K562 (cell line): ENCODE data around the gene SRF. TPM values are rescaled to one million over a fixed set of nuclear protein-coding genes. Genes with fewer than 3 reads are reported as not detected.

Experiments used
- ATAC-seq: fragments of 200-7000 bp; cut with Tn5 transposase; 3 replicates; pipeline ENCODE4 v1.9.1; 2020; ENCODE audit warnings: moderate library complexity
- BruUV-seq: library from RNA; stranded (reverse); fragments of 400-500 nt; replicated peaks from 2 replicates; lab custom pipeline; 2021; lab: Mats Ljungman, UMichigan
- CTCF ChIA-PET: fragments of 300-600 bp; formaldehyde crosslinking; extraction: SDS; loops from one replicate; lab custom pipeline; 2021; ENCODE audit warnings: low intra/inter-chr PET ratio; lab: Yijun Ruan, JAX
- POLR2A ChIA-PET: fragments of 300-600, 350-650 bp; sonication (Branson Sonifier 250); formaldehyde crosslinking; extraction: SDS; loops from one replicate; lab custom pipeline; 2021; ENCODE audit warnings: antibody characterized with exemption, inconsistent platforms; lab: Yijun Ruan, JAX
- DNase-seq, 4 experiments: peaks; one replicate each; pipeline versions ENCODE4 v3.0.0 to v3.0.0-alpha.2; 2011 to 2018; ENCODE audit warnings: low spot score in 3 of 4, mixed read lengths in 3 of 4; ENCODE audit errors: extremely low read depth in 1 of 4
- FAIRE-seq: peaks from 2 replicates; lab custom pipeline; 2011; peaks lifted over from hg19 to GRCh38; lab: Jason Lieb, UNC
- H2AFZ ChIP-seq: 2 replicates; pipeline ENCODE4 v1.6.0; 2011; ENCODE audit warnings: low read depth, low read length, control low read depth, inconsistent platforms
- H3K27ac ChIP-seq: fragments of 200-600 bp; 3 replicates; pipeline ENCODE4 v1.8.0; 2011; ENCODE audit warnings: low read depth, mild to moderate bottlenecking, control low read depth, inconsistent platforms, low read length, moderate library complexity, mixed read lengths; ENCODE audit errors: extremely low read depth
- H3K27me3 ChIP-seq, 2 experiments: fragments of 300-600 bp in 1 of 2; 2 replicates in 1 of 2; 3 replicates in 1 of 2; pipeline versions ENCODE4 v1.6.0 to v1.8.0; 2011; ENCODE audit warnings: inconsistent platforms in 2 of 2, low read length in 2 of 2, mild to moderate bottlenecking in 1 of 2, mixed read lengths in 1 of 2, moderate library complexity in 1 of 2; ENCODE audit not compliant: control insufficient read depth in 2 of 2, insufficient read depth in 2 of 2
- H3K36me3 ChIP-seq: fragments of 300-600 bp; 3 replicates; pipeline ENCODE4 v1.8.0; 2011; ENCODE audit warnings: mild to moderate bottlenecking, low read length, inconsistent platforms; ENCODE audit not compliant: control insufficient read depth, insufficient read depth
- H3K4me1 ChIP-seq, 2 experiments: fragments of 200-600 bp in 1 of 2; replicated peaks in 1 of 2; 2 replicates in 1 of 2; 3 replicates in 1 of 2; pipeline versions ENCODE4 v1.5.1 to v1.8.0; 2011; ENCODE audit warnings: inconsistent platforms in 2 of 2, low read length in 2 of 2, mild to moderate bottlenecking in 1 of 2, mixed read lengths in 1 of 2, moderate library complexity in 1 of 2; ENCODE audit not compliant: control insufficient read depth in 2 of 2, insufficient read depth in 2 of 2
- H3K4me2 ChIP-seq: 2 replicates; pipeline ENCODE4 v1.6.1; 2011; ENCODE audit warnings: low read length, control low read depth, inconsistent platforms, mixed read lengths; ENCODE audit not compliant: insufficient read depth
- H3K4me3 ChIP-seq: fragments of 200-600 bp; sonication (generic), shearing (Covaris generic); 2 replicates; pipeline ENCODE4 v1.5.1; 2016; ENCODE audit warnings: control low read depth, inconsistent platforms
- H3K79me2 ChIP-seq: fragments of 200-600 bp; 3 replicates; pipeline ENCODE4 v1.8.0; 2011; ENCODE audit warnings: low read length, inconsistent platforms; ENCODE audit not compliant: control insufficient read depth, insufficient read depth
- H3K9ac ChIP-seq, 2 experiments: 2 replicates each; pipeline versions ENCODE4 v1.6.0 to v1.6.1; 2011; ENCODE audit warnings: low read depth in 2 of 2, low read length in 2 of 2, control low read depth in 1 of 2, inconsistent platforms in 1 of 2, mild to moderate bottlenecking in 1 of 2, mixed read lengths in 1 of 2; ENCODE audit not compliant: insufficient read depth in 1 of 2
- H3K9me1 ChIP-seq: one replicate; pipeline ENCODE4 v1.6.0; 2011; ENCODE audit warnings: inconsistent platforms, mild to moderate bottlenecking, low read length, moderate library complexity; ENCODE audit not compliant: control insufficient read depth, insufficient read depth
- H3K9me3 ChIP-seq: replicated peaks from 2 replicates; pipeline ENCODE4 v1.5.1; 2011; ENCODE audit warnings: low read depth, low read length, inconsistent platforms; ENCODE audit not compliant: control insufficient read depth, insufficient read depth
- H4K20me1 ChIP-seq: replicated peaks from 2 replicates; pipeline ENCODE4 v1.6.1; 2011; ENCODE audit warnings: low read length, inconsistent platforms, mixed read lengths; ENCODE audit not compliant: control insufficient read depth, insufficient read depth
- HNRNPH1 ChIP-seq: fragments of 200-400 bp; formaldehyde crosslinking; optimal IDR thresholded peaks from 2 replicates; pipeline ENCODE3; 2017; ENCODE audit warnings: low read depth, mild to moderate bottlenecking, low read length, moderate library complexity
- HOXB6 ChIP-seq: fragments of 250-450 bp; sonication (Bioruptor Pico); IDR thresholded peaks from 2 replicates; pipeline ENCODE4 v1.5.1; 2022; ENCODE audit warnings: mild to moderate bottlenecking, borderline replicate concordance
- MCM3 ChIP-seq: fragments of 450-650 bp; IDR thresholded peaks from 2 replicates; pipeline ENCODE4 v1.6.1; 2016
- MECOM ChIP-seq: fragments of 250-450 bp; sonication (Bioruptor Pico); IDR thresholded peaks from 2 replicates; pipeline ENCODE4 v1.8.0; 2022; ENCODE audit warnings: inconsistent platforms
- NFE2L1 ChIP-seq: fragments of 450-650 bp; IDR thresholded peaks from 2 replicates; pipeline ENCODE4 v1.6.1; 2016; ENCODE audit warnings: missing genetic modification characterization, low read depth, mild to moderate bottlenecking, missing compliant biosample characterization, moderate library complexity, borderline replicate concordance
- NFRKB ChIP-seq: fragments of 450-650 bp; IDR thresholded peaks from 2 replicates; pipeline ENCODE4 v1.6.1; 2016; ENCODE audit warnings: low read depth
- POLR2AphosphoS2 ChIP-seq: IDR thresholded peaks from 2 replicates; pipeline ENCODE4 v1.6.1; 2012; ENCODE audit warnings: low read length, improper control_type of control experiment
- RB1 ChIP-seq: fragments of 450-650 bp; IDR thresholded peaks from 2 replicates; pipeline ENCODE4 v1.6.1; 2017; ENCODE audit warnings: low read depth, mild to moderate bottlenecking
- RBM34 ChIP-seq: fragments of 200-400 bp; formaldehyde crosslinking; IDR thresholded peaks from 2 replicates; pipeline ENCODE4 v1.6.1; 2018; ENCODE audit warnings: low read length, borderline replicate concordance; ENCODE audit not compliant: insufficient read depth
- RERE ChIP-seq: sonication (generic); formaldehyde crosslinking; IDR thresholded peaks from 2 replicates; pipeline ENCODE4 v1.8.0; 2023; ENCODE audit warnings: missing genetic modification reagents, mild to moderate bottlenecking, borderline replicate concordance
- SRSF1 ChIP-seq: fragments of 200-400 bp; formaldehyde crosslinking; IDR thresholded peaks from 2 replicates; pipeline ENCODE4 v1.6.1; 2017; ENCODE audit warnings: mild to moderate bottlenecking, low read depth, low read length, moderate library complexity
- TRIM25 ChIP-seq: fragments of 450-650 bp; IDR thresholded peaks from 2 replicates; pipeline ENCODE4 v1.7.0; 2016; ENCODE audit warnings: borderline replicate concordance
- ZBTB49 ChIP-seq: sonication (generic); formaldehyde crosslinking; IDR thresholded peaks from 2 replicates; pipeline ENCODE4 v1.8.0; 2022; ENCODE audit warnings: missing genetic modification reagents, mild to moderate bottlenecking, borderline replicate concordance
- WGBS: fragments of 100-300 bp; shearing (Covaris generic); methylation state at CpG from one replicate; pipeline ENCODE4 v1.1.6; 2016; ENCODE audit warnings: low coverage, mixed read lengths; ENCODE audit not compliant: insufficient coverage; ENCODE audit errors: missing lambda C conversion rate; 5-methylcytosine and 5-hydroxymethylcytosine counted together
- in situ Hi-C: fragments of 300-500 bp; cut with MboI; formaldehyde crosslinking; loops from 4 replicates; pipeline ENCODE4 v1.15.0; 2018; ENCODE audit warnings: inconsistent platforms, mixed read lengths
- intact Hi-C: fragments of 100-400 bp; cut with micrococcal nuclease; formaldehyde crosslinking; loops from 2 replicates; pipeline ENCODE4 v1.14.2; 2022
- polyA plus RNA-seq, 8 experiments: library from polyadenylated mRNA; depleted of rRNA in 4 of 8; stranded (reverse) in 5 of 8; unstranded in 3 of 8; fragments of >200 nt; fragmentation: Nextera tagmentation in 2 of 8; fragmentation: Illumina TruSeq in 1 of 8; extraction: Ambion mirVana in 2 of 8; extraction: Trizol in 1 of 8; gene quantifications; 2 replicates each; pipeline versions ENCODE4 v1.2.1 to v1.2.3, GENCODE V29; 2011 to 2014; ENCODE audit warnings: inconsistent platforms in 1 of 8, missing spikeins in 1 of 8
- total RNA-seq, 7 experiments: library from RNA; depleted of rRNA in 6 of 7; stranded (reverse); fragments of >200 nt in 6 of 7; fragmentation: Illumina TruSeq in 2 of 7; extraction: Trizol in 2 of 7; gene quantifications; 2 replicates each; pipeline versions ENCODE4 v1.2.1 to v1.2.3, GENCODE V29; 2011 to 2021; ENCODE audit warnings: low replicate concordance in 1 of 7

The SRF gene
- total and polyA plus RNA-seq, 9 of the 15 experiments (the other 6 are each of a cell fraction or from before 2014, with no cell fraction given) = 2.5 to 37.0 (median 24.6) TPM

- H3K9ac ChIP-seq = peak overlapping the region in 1 of 2 experiments; percentile 21; a peak in 1 of 4 replicates
- TF ChIP-seq MCM3 = no peak
- no peak for TF ChIP-seq RERE (CRISPR knock-in tag)
- TF ChIP-seq RB1 = no peak
- TF ChIP-seq ZBTB49 = no peak
- no peak for TF ChIP-seq SRSF1
- TF ChIP-seq RBM34 = no peak
- no peak for TF ChIP-seq HOXB6
- TF ChIP-seq HNRNPH1 = no peak
- TF ChIP-seq TRIM25 = no peak
- no peak for TF ChIP-seq POLR2AphosphoS2
- no peak for TF ChIP-seq NFE2L1 (tag)
- no peak for TF ChIP-seq NFRKB
- no peak for TF ChIP-seq MECOM
These were observed 42.4 kb downstream of the SRF start for GRCh38 chr6:43213431-43213830.

More at GRCh38 chr6:43213431-43213830, 42.4 kb downstream of the SRF start:
- Histone ChIP-seq H3K27ac (no peak overlapping the region), H3K4me2 (no peak overlapping the region), H2AFZ (no peak overlapping the region), H3K79me2 (no peaks in the 10 kb centered on the region), H3K27me3 (no peaks in the 10 kb centered on the region), H3K9me1 (no peaks in the 10 kb centered on the region), H3K4me1 (peaks cover 0 to 8% of the 10 kb centered on the region in 2 experiments; a peak in 2 of 5 replicates), H4K20me1 (no peaks in the 10 kb centered on the region), H3K36me3 (no peaks in the 10 kb centered on the region), H3K4me3 (no peak overlapping the region), H3K9me3 (no peaks in the 10 kb centered on the region)
- FAIRE-seq (no peak), DNase-seq (no peak), ATAC-seq (peak; percentile 10; the same call in 1 of the 3 replicates)
- POLR2A ChIA-PET = interaction anchor here (1.0 to 10.7 kb wide), 4 partner anchors 12 to 35 kb away, joined by 3 to 118 read pairs (median 9); partner anchors contain the start of gene DNPH1
- intact Hi-C loops = no loop called here
- BruUV-seq = no TSS peak
- CTCF ChIA-PET = no interaction called here
- WGBS = 60% methylated on average over 11 of the region's 11 CpGs
- in situ Hi-C loops = no loop called here
